ENCODE measurements around the gene KRT9.
"Not testable (repeated sequence)": the region's sequence is repeated elsewhere in the genome, so short reads cannot be mapped to it uniquely, and the experiment has no call there.

Gene KRT9

GRCh38 chr17:41578971-41579370 is 7.1 kb upstream of the KRT9 start:
- DNase-seq (ENCODE audit: low read depth): no peak

GRCh38 chr17:41578538-41578937 is 6.7 kb upstream of the KRT9 start:
- DNase-seq (ENCODE audit: low read depth): no peak

- DNase-seq (ENCODE audit: low read depth): not testable (repeated sequence)
Observed at GRCh38 chr17:41576740-41577139, 4.9 kb upstream of the KRT9 start.

- DNase-seq (ENCODE audit: low read depth): no peak
Observed at GRCh38 chr17:41575336-41575735, 3.5 kb upstream of the KRT9 start.

- no peak for DNase-seq (ENCODE audit: low read depth)
Observed at GRCh38 chr17:41567317-41567716, 4.5 kb downstream of the KRT9 start.

- no peak for DNase-seq (ENCODE audit: low read depth)
Observed at GRCh38 chr17:41565338-41565737, 6.5 kb downstream of the KRT9 start.

GRCh38 chr17:41563607-41564170 is 8.2 kb downstream of the KRT9 start:
- no peak for DNase-seq (ENCODE audit: low read depth)

- no peak for DNase-seq (ENCODE audit: low read depth)
Observed at GRCh38 chr17:41561554-41561953, 10.3 kb downstream of the KRT9 start.

GRCh38 chr17:41559548-41559947 is 12.3 kb downstream of the KRT9 start:
- peak; percentile 51 for DNase-seq (ENCODE audit: low read depth)

GRCh38 chr17:41556931-41557330 is 14.9 kb downstream of the KRT9 start:
- DNase-seq (ENCODE audit: low read depth): no peak

- no peak for DNase-seq (ENCODE audit: low read depth)
Observed at GRCh38 chr17:41556306-41556705, 15.6 kb downstream of the KRT9 start.

GRCh38 chr17:41555105-41555887 is 16.6 kb downstream of the KRT9 start:
- DNase-seq (ENCODE audit: low read depth): peak; percentile 55

- no peak for DNase-seq (ENCODE audit: low read depth)
Observed at GRCh38 chr17:41553987-41554680, 17.7 kb downstream of the KRT9 start.

- DNase-seq (ENCODE audit: low read depth): peak; percentile 13
Observed at GRCh38 chr17:41553176-41553575, 18.7 kb downstream of the KRT9 start.

- DNase-seq (ENCODE audit: low read depth): no peak
Observed at GRCh38 chr17:41552455-41552854, 19.4 kb downstream of the KRT9 start.

- DNase-seq (ENCODE audit: low read depth): peak; percentile 47
Observed at GRCh38 chr17:41551365-41551764, 20.5 kb downstream of the KRT9 start.

GRCh38 chr17:41549596-41550039 is 22.2 kb downstream of the KRT9 start:
- DNase-seq (ENCODE audit: low read depth): no peak

GRCh38 chr17:41548844-41549595 is 22.8 kb downstream of the KRT9 start:
- peak; percentile 90 for DNase-seq (ENCODE audit: low read depth)

- peak; percentile 99 for DNase-seq (ENCODE audit: low read depth)
Observed at GRCh38 chr17:41547921-41548843, 23.7 kb downstream of the KRT9 start.

GRCh38 chr17:41547378-41547841 is 24.4 kb downstream of the KRT9 start:
- no peak for DNase-seq (ENCODE audit: low read depth)

- no peak for DNase-seq (ENCODE audit: low read depth)
Observed at GRCh38 chr17:41546819-41547218, 25.0 kb downstream of the KRT9 start.

Measured in EH (cell line).